SH-SY5Y (cell line): ENCODE data around the gene AQP1.

Source experiments
- GATA2 ChIP-seq: IDR thresholded peaks from 2 replicates; pipeline ENCODE4 v1.6.1; 2011; ENCODE audit warnings: mild to moderate bottlenecking, low read depth, low read length
- GATA3 ChIP-seq: IDR thresholded peaks from 2 replicates; pipeline ENCODE4 v1.6.1; 2011; ENCODE audit warnings: low read depth, mild to moderate bottlenecking, low read length, moderate library complexity

The AQP1 gene

DNA sequence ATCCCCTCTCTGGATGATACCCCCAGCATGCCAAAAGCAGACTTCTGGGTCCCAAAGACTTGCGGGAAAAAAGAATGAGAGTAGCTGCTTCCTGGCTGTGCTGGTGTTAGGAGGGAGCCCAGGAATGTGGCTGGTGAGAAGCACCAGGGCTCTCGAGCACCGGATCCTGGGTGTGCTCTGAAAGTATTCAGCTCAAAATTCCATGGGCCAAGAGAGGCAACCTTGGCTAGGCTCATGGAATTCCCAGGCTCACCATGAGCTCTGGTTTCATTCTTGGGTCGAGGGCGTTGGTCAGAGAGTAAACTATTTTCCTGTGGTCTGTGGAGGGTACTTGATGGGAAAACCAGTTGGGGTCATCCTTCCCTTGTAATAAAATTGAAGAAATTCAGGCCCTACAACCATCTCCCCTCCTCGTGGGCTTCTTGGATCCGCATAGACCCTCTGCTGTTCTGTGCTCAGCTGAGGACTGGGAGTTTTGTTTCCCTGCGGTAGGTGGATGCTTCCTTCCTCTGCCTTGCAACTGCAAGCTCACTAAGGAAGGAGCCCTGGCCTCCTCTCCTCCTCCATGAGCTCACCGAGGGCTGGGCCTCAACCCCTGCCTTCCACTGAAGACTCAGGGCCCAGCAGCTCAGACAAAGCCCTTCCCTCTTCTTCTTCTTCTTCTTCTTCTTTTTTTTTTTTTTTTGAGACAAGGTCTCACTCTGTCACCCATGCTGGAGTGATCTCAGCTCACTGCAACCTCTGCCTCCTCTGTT lies 34.5 kb upstream of the AQP1 start:
- TF ChIP-seq GATA3 = no peak
- TF ChIP-seq GATA2 = no peak

DNA sequence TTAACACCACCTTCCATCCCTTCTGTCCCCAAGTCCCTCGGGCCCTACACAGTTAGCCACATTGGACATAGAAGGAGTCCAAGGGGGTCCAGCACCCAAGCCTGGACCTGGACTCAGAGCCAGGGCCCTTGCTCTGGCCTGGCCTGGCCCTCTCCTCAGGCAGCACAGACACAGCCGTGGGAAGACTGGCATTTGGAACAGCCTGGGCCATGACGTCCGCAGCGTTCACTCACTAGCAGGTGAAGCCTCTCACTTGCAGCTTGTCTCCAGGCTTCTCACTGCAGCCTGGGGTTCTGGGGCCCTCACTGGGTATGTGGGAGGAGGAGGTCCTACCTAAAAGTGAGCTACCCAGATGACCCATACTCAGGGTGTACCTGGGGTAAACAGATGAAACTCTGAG lies 33.7 kb upstream of the AQP1 start:
- TF ChIP-seq GATA3 (no peak), GATA2 (no peak)

DNA sequence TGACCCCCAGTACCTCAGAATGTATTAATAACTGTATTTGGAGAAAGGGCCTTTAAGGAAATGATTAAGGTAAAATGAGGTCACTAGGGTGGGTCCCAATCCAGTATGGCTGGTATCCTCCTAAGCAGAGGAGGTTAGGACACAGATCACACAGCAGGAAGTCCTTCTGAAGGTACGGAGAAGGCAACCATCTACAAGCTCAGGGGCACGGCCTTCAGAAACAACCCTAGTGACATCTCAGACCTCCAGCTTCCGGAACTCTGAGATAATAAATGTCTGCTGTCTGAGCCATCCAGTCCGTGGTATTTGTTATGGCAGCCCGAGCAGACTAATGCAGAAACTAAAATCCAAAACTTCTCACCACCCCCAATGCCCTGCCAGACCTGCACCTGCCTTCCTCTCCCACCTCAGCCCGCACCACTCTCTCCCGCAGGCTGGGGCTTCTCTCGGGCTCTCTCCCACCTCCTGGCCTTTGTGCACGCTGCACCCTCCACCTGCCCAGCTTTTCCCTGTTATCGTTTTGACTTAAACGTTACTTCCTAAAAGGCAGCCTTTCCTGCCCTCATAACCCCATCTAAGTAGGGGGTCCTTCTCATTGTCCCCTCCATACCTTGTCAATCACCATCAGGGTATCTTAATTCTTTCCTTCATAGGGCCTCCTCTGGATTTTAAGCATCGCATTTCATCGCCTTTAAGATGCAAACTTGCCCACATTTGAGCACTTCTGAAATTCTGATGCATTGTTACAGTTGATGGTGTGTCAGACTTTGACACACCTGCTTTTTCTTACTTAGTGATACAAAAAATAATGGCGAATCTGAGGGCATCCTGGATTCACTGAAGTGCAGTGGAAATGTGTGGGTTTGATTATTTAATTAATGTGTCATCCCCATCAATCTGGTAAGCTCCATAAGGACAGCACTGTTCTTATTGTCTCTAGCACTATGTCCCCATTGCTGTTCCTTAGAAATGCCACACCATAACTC lies 32.2 kb upstream of the AQP1 start:
- no peak for TF ChIP-seq GATA3
- no peak for TF ChIP-seq GATA2

DNA sequence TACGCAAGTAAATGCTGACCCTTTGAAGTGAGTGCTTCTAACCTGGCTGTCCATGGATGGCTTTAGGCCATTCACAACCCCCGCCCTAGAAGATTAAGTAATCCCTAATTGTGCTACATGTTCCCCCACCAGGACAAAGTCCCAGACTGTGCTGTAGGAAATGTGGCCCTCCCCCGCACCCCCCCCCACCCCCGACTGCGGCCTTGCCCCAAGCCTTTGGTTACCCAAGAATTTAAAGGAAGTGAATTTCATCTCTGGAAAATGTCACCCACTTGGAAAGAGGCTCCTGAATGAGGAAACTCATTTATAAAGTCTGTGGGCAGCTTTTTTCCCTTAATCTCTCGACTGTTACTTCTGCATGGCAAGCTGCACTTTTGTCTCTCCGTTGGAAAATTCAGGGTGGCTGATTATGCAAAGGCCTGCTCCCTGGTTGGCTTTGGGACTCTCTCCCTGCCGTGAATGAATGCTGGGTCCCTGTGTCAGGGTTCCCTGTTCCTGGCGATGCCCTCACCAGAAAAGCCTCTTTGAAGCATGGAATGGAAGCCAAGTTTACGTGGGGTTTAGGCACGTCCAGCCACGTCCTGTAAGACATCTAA lies 31.4 kb upstream of the AQP1 start:
- TF ChIP-seq GATA2 (no peak), GATA3 (no peak)

DNA sequence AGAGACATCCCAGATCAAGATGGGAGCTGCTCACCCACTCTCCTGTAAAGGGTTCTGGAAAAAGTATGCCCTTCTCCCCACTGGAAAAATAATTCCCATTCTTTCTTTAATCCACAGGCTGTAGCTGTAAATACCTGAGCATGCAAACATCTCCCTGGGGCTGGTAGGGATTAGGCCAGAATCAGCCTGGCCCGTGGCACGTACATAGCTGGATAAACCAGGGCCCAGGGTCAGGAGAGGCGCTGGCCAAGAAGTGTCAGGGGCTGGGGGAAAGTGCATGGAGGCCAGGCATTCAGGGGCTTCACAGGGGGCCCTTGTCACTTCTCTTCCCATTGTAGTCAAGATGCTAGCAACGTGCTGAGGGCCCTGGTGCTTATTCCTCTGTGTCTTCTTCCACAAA lies 30.7 kb upstream of the AQP1 start:
- no peak for TF ChIP-seq GATA3
- TF ChIP-seq GATA2 = no peak

DNA sequence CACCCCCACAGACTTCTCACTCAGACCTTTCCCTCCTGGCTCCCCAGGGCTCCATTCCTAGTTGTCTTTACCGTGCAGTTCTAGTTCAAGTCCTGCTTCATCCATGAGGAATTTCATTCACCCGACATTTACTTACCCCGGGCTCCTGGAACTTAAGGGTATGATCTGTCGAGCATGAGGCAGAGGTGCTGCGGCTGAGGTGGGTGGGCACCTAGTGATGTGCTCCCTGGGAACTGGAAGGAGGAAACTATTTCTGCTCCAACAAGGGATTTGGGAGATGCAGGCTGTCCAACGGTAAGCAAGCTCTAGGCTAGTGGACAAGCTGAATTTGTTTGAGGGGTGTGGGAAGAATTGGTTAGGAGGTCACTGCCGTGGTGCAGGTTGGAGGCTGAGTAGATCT lies 30.2 kb upstream of the AQP1 start:
- TF ChIP-seq GATA3 (no peak), GATA2 (no peak)

DNA sequence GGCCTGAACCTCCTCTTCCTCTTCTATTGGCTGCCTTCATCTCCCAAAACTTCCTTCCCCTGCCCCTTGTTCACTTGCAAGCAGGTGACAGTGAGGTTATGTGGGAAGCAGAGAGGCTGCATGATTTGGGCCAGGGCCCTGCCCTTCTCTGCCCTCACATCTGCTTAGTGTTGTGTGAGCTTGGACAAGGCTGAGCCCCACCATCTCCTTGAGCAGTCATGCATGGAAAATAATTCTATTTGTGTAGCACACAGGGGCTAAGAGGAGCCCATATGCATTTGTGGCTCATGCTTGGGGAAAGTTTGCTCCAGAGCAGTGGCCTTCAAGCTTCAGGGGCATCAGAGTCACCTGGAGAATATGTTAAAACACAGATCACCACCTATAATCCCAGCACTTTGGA lies 26.8 kb upstream of the AQP1 start:
- no peak for TF ChIP-seq GATA2

DNA sequence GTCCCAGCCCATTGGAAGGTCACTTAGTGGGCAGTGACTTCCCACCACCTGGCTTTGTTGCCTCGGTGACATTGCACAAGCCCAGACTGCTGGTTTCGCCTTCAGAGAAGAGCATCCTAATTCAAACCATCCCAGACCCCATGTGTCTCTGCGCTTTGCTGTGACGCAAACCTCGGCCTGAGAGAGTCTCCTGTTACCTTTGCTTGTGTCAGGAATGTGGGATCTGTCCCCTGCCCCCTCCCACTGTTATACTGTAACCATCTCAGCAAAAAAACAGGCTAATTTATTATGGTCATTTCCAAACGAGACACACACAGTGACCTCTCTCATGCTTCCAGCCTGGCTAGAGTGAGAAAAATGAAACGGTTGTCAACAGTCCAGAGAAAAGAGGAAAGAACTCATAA lies 25.0 kb upstream of the AQP1 start:
- no peak for TF ChIP-seq GATA2
- no peak for TF ChIP-seq GATA3

DNA sequence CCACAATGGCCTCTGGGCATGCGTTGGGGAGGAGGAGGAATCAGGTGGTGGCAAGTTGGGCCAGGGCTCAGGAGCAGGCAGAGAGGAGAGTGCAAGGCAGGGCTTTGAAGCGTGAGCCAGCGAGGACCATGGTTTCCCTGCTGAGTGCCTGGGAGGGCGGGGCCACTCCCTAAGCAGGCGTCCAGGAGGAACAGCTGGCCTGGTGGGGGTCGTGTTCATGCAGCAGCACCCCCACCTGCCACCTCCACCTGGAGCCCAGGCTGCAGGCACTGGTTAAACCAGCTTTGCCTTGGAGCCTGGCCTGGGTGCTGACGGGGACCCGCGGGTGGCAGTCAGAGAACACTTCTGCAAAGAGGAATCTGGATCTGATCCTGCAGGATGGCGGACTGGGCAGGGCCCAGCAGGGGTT lies 24.2 kb upstream of the AQP1 start:
- TF ChIP-seq GATA2 = no peak
- TF ChIP-seq GATA3 = no peak

DNA sequence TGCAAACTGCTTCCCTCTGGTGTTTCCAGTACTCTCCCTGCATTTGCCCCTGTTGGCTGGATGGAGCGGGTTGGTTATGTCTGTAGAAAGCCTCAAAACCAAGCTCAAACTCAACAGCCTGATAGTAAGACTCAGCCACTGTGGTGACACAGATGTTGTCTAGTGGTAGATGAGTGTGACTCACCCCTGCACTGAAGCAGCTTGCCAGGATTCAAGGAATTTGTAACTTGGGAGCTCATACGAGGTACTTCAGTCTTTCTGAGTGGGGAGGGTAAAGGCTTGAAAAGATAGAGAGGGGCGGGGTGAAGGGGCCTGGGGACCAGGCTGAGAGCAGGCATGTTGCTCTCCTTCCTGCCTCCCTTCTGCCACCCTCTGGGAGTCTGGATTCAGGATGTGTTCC lies 22.9 kb upstream of the AQP1 start:
- TF ChIP-seq GATA2 (no peak), GATA3 (no peak)

DNA sequence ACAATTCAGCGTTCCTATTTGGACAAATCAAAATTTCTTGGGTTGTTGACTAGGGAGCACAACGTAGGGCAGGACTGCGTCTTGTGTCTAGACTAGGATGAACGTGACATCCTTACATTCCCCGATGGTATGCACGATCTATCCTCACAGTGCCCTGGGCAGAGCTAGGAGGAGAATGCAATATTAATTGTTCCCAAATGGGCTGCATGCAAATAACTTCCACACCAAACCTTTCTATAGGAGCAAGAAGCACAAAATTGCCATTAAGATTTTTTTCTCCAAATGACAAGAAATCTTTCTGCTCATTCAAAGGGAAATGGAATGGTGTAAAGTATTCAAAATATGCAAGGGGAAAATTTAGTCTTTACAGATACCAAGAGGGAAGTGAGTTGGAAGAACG lies 21.4 kb upstream of the AQP1 start:
- no peak for TF ChIP-seq GATA2
- TF ChIP-seq GATA3 = no peak

DNA sequence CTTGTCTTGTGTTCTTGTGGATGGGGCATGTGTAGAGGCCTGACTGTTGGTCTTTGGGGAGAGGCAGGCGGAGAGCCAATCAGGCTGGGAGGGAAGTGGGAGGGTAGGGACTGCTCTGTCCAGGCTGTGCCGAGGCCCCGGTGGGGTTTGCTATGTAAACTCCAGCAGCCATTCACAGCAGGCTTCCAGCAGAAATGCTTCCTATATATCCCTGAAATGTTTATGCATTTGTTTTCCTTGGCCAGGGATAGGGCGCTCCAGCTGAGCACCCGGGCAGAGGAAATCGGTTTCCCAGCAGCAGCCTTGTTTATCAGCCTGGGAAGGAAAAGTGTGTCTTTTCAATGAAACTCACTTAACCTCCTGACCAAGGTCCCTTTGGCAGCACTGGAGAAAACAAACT lies 18.3 kb upstream of the AQP1 start:
- TF ChIP-seq GATA2 (no peak), GATA3 (no peak)

DNA sequence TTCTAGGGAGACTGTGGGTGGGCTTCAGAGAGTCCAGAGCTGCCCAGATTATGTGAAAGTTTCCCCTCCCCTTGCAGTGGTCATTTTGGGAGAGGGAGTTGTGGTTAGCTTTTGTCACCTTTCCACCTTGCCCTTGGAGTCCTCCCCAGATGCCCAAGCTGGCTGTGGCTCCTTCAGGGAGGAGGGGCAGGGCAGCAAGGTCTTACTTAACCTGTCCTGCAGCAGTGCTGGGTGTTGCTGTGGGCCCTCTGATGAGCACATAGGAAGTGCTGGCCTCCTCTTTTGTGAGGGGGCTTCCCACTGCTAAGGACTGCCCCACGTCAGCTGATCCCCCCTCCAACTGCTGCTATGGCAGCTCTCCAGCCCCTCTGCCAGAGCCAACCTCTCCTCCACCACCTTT lies 17.6 kb upstream of the AQP1 start:
- no peak for TF ChIP-seq GATA2
- no peak for TF ChIP-seq GATA3

DNA sequence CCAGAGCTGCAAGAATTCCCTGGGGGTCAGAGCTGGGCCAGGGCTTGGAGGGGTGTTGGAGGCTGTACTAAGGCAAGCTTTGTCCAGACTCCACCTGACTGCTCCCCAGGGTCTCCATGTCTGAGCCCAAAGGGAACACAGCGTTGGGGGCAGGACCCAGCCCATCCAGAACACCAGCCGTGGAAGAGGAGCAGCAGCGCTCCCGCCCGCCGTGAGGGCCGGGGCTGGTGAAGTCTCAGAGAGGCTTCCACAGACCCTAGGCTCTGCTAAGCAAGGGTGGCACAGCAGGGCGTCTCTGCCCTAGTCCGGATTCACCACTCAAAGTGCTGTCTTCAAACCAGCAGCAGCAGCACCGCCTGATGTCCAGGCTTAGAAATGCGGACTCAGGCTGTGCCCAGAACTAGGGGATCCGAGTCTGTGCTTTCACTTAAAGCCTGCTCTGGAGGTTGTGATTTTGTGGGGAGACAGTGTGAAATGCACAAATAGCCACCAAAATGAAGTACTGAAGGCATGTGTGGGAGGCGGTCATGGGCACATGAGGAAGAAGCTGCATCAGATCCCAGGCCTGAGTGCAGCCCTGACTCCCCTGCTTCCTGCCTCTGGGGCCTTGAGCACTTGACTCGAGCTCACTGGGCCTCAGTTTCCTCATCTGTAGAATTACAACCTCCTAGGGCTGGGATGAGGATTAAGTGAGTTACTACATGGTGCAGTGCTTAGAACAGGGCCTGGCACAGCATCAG lies 16.6 kb upstream of the AQP1 start:
- no peak for TF ChIP-seq GATA2

DNA sequence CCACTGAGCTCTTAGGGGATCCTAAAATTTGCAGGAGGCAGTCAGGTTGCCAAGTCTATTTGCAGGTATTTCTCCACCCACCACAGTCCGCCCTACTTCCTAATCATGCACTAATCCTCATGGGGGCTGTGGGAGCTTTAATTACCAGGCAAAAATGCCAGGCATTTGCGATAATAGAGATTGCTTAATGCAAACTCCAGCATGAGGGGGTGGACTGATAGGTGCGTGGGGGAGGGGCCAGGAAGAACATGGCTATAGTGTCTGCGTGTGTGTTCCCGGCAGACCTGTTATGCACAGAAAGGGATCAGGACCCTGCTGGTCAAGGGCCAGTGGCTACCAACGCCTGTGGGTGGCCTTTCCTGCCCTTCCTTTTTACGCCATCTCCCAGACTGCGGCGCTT lies 15.6 kb upstream of the AQP1 start:
- TF ChIP-seq GATA3 = no peak
